Prostate gland (tissue), 2 donors: ENCODE data around the gene DHCR7. TPM values are rescaled to one million over a fixed set of nuclear protein-coding genes. Genes with fewer than 3 reads are reported as not detected.

Experiments used
- DNase-seq: peaks from one replicate; pipeline ENCODE4 v3.0.0-alpha.2; 2019; ENCODE audit warnings: low spot score
- H3K27ac ChIP-seq, 2 donors: fragments of 200-600 bp; sonication (generic); 2 replicates each; pipeline ENCODE4 v1.5.1; 2017 to 2019
- H3K27me3 ChIP-seq: fragments of 200-600 bp; sonication (generic); replicated peaks from 2 replicates; pipeline ENCODE4 v1.5.1; 2019; ENCODE audit not compliant: insufficient read depth
- H3K36me3 ChIP-seq, 2 donors: fragments of 200-600 bp; sonication (generic); 1 replicate in 1 of 2; 2 replicates in 1 of 2; pipeline versions ENCODE4 v1.5.1 to v1.8.1; 2017 to 2019
- H3K4me1 ChIP-seq: fragments of 200-600 bp; sonication (generic); replicated peaks from 2 replicates; pipeline ENCODE4 v1.5.1; 2019
- H3K4me3 ChIP-seq, 2 donors: fragments of 200-600 bp; sonication (generic); 2 replicates each; pipeline ENCODE4 v1.5.1; 2017 to 2019
- H3K9me3 ChIP-seq: fragments of 200-600 bp; sonication (generic); 2 replicates; pipeline ENCODE4 v1.5.1; 2017
- CTCF ChIP-seq, 4 experiments: fragments of 200-600 bp in 2 of 4; fragments of 450-650 bp in 2 of 4; sonication (generic) in 2 of 4; IDR thresholded peaks; 1 replicate in 3 of 4; 2 replicates in 1 of 4; pipeline ENCODE4 v1.5.1; 2016 to 2019; ENCODE audit warnings: antibody characterized with exemption in 4 of 4, mild to moderate bottlenecking in 2 of 4, moderate library complexity in 2 of 4
- POLR2A ChIP-seq: fragments of 450-650 bp; IDR thresholded peaks from one replicate; pipeline ENCODE4 v1.6.1; 2016; ENCODE audit warnings: antibody characterized with exemption, mild to moderate bottlenecking
- POLR2AphosphoS5 ChIP-seq: sonication (generic); formaldehyde crosslinking; IDR thresholded peaks from one replicate; pipeline ENCODE4 v1.6.1; 2017; ENCODE audit warnings: antibody characterized with exemption
- WGBS: methylation state at CpG from one replicate; pipeline ENCODE4 v1.1.5; 2018; 5-methylcytosine and 5-hydroxymethylcytosine counted together
- intact Hi-C: fragments of 100-400 bp; cut with DNase I; formaldehyde crosslinking; loops from one replicate; pipeline ENCODE4 v1.14.2; 2022
- total RNA-seq, 2 donors: library from RNA; depleted of rRNA; stranded (reverse); fragments of >200 nt; gene quantifications; one replicate each; pipeline ENCODE4 v1.1.0, GENCODE V29; 2016

Gene DHCR7
- total RNA-seq, 2 donors from 2014 or later, result 29.5 to 93.9 TPM

GRCh38 chr11:71438650-71439049 lies 9.5 kb downstream of the DHCR7 start:
- 92% methylated on average over 18 of the region's 19 CpGs for WGBS

GRCh38 chr11:71437879-71438278 lies 10.3 kb downstream of the DHCR7 start:
- Histone ChIP-seq H3K36me3 (peaks cover 5 to 10% of the 10 kb centered on the region in 2 donors), H3K4me3 (no peak overlapping the region), H3K4me1 (peaks cover 7% of the 10 kb centered on the region), H3K27me3 (no peaks in the 10 kb centered on the region), H3K27ac (no peak overlapping the region), H3K9me3 (no peaks in the 10 kb centered on the region)
- TF ChIP-seq POLR2A, result no peak
- 78% methylated on average over 13 of the region's 13 CpGs for WGBS
- no peak for DNase-seq
- intact Hi-C loops, result no loop called here

More at GRCh38 chr11:71438650-71439049, 9.5 kb downstream of the DHCR7 start:
- H3K27ac ChIP-seq, result no peak overlapping the region
- DNase-seq, result no peak
- H3K36me3 ChIP-seq, result peaks cover 5 to 10% of the 10 kb centered on the region in 2 donors
- H3K27me3 ChIP-seq, result no peaks in the 10 kb centered on the region
- no peak overlapping the region for H3K4me3 ChIP-seq
- TF ChIP-seq POLR2A, result no peak
- TF ChIP-seq POLR2AphosphoS5, result no peak
- TF ChIP-seq CTCF (IDR thresholded peaks at IDR 0.05), result no peak
- H3K9me3 ChIP-seq, result no peaks in the 10 kb centered on the region
- H3K4me1 ChIP-seq, result peaks cover 5% of the 10 kb centered on the region
- intact Hi-C loops, result no loop called here

- DNase-seq, result no peak
- no peaks in the 10 kb centered on the region for H3K9me3 ChIP-seq
- H3K4me1 ChIP-seq, result peaks cover 12% of the 10 kb centered on the region
- WGBS, result 96% methylated on average over 6 of the region's 6 CpGs
- no peak overlapping the region for H3K27ac ChIP-seq
- intact Hi-C loops, result no loop called here
- H3K36me3 ChIP-seq, result peaks cover 5 to 10% of the 10 kb centered on the region in 2 donors
- no peak for TF ChIP-seq POLR2AphosphoS5
- TF ChIP-seq CTCF (IDR thresholded peaks at IDR 0.05), result no peak
- no peak for TF ChIP-seq POLR2A
- H3K4me3 ChIP-seq, result no peak overlapping the region
- no peaks in the 10 kb centered on the region for H3K27me3 ChIP-seq
Observed at GRCh38 chr11:71437399-71437798, 10.8 kb downstream of the DHCR7 start.

GRCh38 chr11:71436861-71437260 lies 11.3 kb downstream of the DHCR7 start:
- no peak for TF ChIP-seq CTCF (IDR thresholded peaks at IDR 0.05)
- no peak for TF ChIP-seq POLR2A
- no peak for TF ChIP-seq POLR2AphosphoS5
- Histone ChIP-seq H3K4me3 (no peak overlapping the region), H3K4me1 (peaks cover 12% of the 10 kb centered on the region), H3K27ac (no peak overlapping the region), H3K27me3 (no peaks in the 10 kb centered on the region), H3K36me3 (peaks cover 5 to 10% of the 10 kb centered on the region in 2 donors), H3K9me3 (no peaks in the 10 kb centered on the region)
- WGBS, result 93% methylated on average over 7 of the region's 8 CpGs
- intact Hi-C loops, result no loop called here
- DNase-seq, result no peak

- TF ChIP-seq POLR2A (no peak), POLR2AphosphoS5 (no peak), CTCF (IDR thresholded peaks at IDR 0.05) (no peak)
- intact Hi-C loops, result no loop called here
- no peak for DNase-seq
- Histone ChIP-seq H3K4me3 (no peak overlapping the region), H3K4me1 (peaks cover 12% of the 10 kb centered on the region), H3K36me3 (peaks cover 5 to 6% of the 10 kb centered on the region in 2 donors), H3K9me3 (no peaks in the 10 kb centered on the region), H3K27me3 (no peaks in the 10 kb centered on the region), H3K27ac (no peak overlapping the region)
- WGBS, result 87% methylated on average over 39 of the region's 39 CpGs
Observed at GRCh38 chr11:71435278-71435951, 12.8 kb downstream of the DHCR7 start.
